Stimulated activated naive CD4-positive, alpha-beta T cell treated with Interleukin-2 at 50 U/mL for 16 hours (primary cell): ENCODE measurements around the gene NHSL2.

Experiments
- DNase-seq: peaks from one replicate; lab custom pipeline; 2025; lab: John Stamatoyannopoulos, UW

The NHSL2 gene

DNA sequence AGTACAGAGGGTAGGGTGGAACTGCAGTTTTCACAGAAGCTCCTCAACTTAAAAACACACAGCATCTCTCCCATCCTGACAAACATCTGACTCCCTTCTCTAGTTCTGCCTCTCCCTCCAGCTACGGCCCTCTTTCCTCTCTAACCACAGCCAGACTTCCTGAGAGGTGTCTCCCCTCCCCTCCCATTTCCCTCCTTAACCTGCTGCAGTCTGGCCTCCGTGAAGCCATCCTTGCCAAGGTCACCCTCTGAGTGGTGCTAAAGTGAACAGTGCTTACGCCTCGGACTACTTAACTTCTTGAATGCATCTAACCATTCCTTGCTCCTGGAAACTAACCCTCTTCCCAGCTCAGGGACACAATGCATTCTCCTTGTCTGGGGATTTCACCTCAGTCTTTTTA, 167.8 kb downstream of the NHSL2 start:
- no peak for DNase-seq

GRCh38 chrX:72079607-72080006, 169.0 kb downstream of the NHSL2 start:
- DNase-seq, result no peak

DNA sequence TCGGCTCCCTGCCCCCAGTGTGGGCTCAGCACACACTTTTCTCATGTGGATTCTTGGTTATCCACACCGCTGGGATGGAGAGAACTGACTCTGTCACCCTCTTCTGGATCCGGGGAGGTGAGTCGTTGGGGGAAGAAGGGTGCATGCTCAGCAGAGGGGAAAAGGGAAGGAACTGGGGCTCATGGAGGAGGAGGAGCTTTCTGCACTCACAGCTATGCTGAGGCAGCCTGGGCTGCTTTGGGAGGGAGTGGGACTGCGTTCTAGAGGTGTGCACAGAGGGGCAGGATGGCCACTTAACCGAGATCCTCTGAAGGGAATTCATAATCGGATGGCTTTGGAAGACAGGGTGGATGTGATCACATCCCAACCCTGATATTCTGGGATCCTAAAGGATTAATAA, 169.5 kb downstream of the NHSL2 start:
- no peak for DNase-seq

- no peak for DNase-seq
Observed at GRCh38 chrX:72080800-72081199, 170.2 kb downstream of the NHSL2 start.

DNA sequence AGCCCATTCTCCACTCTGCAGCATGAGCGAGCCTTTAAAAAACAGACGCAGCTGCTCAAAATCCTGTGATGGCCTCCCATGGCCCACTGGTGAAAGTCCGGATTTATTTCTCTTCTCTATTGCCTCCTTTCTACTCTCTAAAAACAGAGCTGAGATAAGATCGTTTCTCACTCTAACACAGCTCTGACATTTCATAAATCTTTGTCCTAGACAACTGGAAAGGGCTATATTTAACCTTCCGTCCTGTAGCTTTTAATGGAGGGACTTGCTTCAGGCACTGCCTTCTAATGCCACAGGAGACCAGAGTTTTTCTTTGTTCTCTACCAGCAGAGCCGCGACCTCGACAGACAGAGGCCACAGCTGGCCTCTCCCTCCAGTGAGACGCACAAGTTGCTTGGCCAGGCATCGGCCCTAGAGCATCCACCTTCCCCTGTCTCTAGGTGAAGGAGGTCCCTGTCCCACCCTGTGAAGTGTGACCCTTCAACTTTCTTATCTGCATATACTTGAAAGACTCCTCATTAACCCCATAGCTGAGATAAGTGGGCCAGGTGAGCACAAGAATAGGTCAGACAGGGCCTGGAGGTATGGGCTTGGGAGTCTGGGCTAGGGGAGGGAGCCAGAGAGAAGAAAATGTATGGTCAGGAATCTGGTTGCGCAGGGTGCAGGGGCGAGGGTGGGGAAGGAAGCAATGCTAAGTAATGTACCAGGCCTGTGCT, 171.1 kb downstream of the NHSL2 start:
- DNase-seq, result no peak

DNA sequence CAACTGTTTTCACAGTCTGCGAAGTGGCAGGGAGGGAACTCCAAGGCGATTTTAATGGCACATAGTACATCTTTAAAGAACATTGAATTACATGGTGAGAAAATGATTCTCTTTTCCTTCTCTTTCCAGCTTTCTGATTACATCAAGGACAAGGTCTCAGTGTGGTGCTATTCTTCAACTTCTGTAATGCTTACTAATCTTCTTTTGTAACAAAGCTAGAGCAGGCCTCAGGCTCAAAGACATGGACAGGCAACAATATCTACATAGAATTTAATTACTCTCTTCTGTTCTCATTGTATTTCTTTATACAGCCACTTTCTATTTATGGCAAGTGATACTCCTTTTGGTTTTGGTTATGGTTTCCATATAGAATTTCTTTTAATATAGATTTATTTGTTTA, 172.6 kb downstream of the NHSL2 start:
- no peak for DNase-seq

GRCh38 chrX:72084114-72084513, 173.5 kb downstream of the NHSL2 start:
- no peak for DNase-seq

DNA sequence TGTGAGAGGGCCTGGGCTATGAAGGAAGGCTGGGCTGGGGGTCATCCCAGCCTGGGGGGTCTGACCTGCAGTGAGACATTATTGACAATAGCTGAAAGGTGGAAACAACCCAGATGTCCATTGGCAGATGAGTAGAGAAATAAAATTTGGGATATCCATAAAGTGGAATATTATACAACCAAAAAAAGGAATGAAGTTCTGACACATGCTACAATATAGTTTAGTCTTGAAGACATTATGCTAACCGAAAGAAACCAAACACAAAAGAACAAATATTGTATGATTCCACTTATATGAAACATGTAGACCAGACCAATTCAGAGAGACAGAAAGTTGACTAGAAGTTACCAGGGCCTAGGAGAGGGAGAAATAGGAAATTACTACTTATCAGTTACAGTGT, 176.3 kb downstream of the NHSL2 start:
- DNase-seq, result no peak

- no peak for DNase-seq
Observed at GRCh38 chrX:72088761-72089160, 178.1 kb downstream of the NHSL2 start.

GRCh38 chrX:72089254-72089653, 178.6 kb downstream of the NHSL2 start:
- no peak for DNase-seq

- peak; percentile 50 for DNase-seq
Observed at GRCh38 chrX:72094894-72095293, 184.2 kb downstream of the NHSL2 start.

DNA sequence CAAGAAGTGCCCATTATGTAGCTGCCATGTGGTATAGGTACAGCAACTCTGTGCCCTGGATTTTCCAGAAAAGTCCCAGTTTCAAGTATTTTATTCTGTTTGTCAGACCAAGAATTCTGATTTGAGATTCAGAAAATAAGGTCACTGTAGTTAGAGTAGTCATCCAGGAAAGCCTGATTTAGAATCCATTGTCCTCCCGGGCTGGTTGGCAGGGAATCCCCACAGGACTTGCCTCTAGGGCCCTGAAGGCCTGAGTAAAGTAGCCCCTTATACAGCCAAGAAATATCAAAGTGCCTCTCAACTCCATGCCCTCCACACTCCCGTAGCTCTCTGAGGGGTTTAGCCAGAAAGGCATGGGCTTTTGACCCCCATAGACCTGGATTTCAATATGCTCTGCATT, 184.7 kb downstream of the NHSL2 start:
- DNase-seq, result no peak

GRCh38 chrX:72097098-72097497, 186.5 kb downstream of the NHSL2 start:
- DNase-seq, result no peak

DNA sequence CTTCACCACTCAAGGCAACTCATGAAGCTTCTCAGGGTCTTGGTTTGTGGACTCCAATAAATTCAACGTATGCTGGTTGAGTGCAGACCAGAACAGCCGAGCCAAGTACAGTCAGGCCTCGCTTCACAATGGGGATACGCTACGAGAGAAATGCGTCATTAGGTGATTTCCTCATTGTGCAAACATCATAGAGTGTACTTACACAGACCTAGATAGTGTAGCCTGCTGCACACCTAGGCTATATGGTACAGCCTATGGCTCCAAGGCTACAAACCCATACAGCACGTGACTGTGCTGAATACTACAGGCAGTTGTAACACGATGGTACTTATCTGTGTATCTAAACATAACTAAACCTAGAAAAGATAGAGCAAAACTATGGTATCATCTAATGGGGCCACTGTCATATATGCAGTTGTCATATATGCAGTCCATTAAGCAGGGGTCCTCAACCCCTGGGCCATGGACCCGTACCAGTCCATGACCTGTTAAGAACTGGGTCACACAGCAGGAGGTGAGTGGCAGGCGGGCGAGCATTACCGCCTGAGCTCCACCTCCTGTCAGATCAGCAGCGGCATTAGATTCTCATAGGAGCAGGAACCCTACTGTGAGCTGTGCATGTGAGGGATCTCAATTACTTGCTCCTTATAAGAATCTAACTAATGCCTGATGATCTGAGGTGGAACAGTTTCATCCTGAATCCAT, 189.6 kb downstream of the NHSL2 start:
- no peak for DNase-seq

- DNase-seq, result peak; percentile 61
Observed at GRCh38 chrX:72100824-72101351, 190.2 kb downstream of the NHSL2 start.

- DNase-seq, result no peak
Observed at GRCh38 chrX:72101597-72102037, 191.0 kb downstream of the NHSL2 start.

- DNase-seq, result no peak
Observed at GRCh38 chrX:72102126-72102525, 191.5 kb downstream of the NHSL2 start.

- no peak for DNase-seq
Observed at GRCh38 chrX:72102760-72103159, 192.1 kb downstream of the NHSL2 start.

GRCh38 chrX:72105436-72105835, 194.8 kb downstream of the NHSL2 start:
- DNase-seq, result peak; percentile 46

GRCh38 chrX:72107320-72107719, 196.7 kb downstream of the NHSL2 start:
- peak; percentile 10 for DNase-seq

GRCh38 chrX:72107841-72108595, 197.4 kb downstream of the NHSL2 start:
- no peak for DNase-seq

- DNase-seq, result no peak
Observed at GRCh38 chrX:72108666-72109065, 198.0 kb downstream of the NHSL2 start.
